GM18519 (cell line): ENCODE results near the gene HLCS.

Experiments used
- ATAC-seq: cut with Tn5 transposase; IDR thresholded peaks from one replicate; pipeline ENCODE4 v1.9.1; 2021; ENCODE audit warnings: mild to moderate bottlenecking, moderate library complexity; ENCODE audit not compliant: unreplicated experiment, low FRiP score

Gene HLCS

GRCh38 chr21:36917471-36918158 lies 48.9 kb downstream of the HLCS start:
- ATAC-seq = no peak

GRCh38 chr21:36916718-36917117 lies 49.8 kb downstream of the HLCS start:
- no peak for ATAC-seq

- ATAC-seq = no peak
These were observed 50.7 kb downstream of the HLCS start for GRCh38 chr21:36915696-36916245.

GRCh38 chr21:36915014-36915695 lies 51.3 kb downstream of the HLCS start:
- no peak for ATAC-seq

- no peak for ATAC-seq
These were observed 52.0 kb downstream of the HLCS start for GRCh38 chr21:36914244-36915013.

GRCh38 chr21:36913247-36914169 lies 53.0 kb downstream of the HLCS start:
- no peak for ATAC-seq

GRCh38 chr21:36910581-36911307 lies 55.7 kb downstream of the HLCS start:
- no peak for ATAC-seq

- ATAC-seq = no peak
These were observed 56.4 kb downstream of the HLCS start for GRCh38 chr21:36909901-36910561.

- ATAC-seq = no peak
These were observed 57.0 kb downstream of the HLCS start for GRCh38 chr21:36909423-36909822.

- no peak for ATAC-seq
These were observed 58.1 kb downstream of the HLCS start for GRCh38 chr21:36908260-36908908.

- ATAC-seq = no peak
These were observed 62.3 kb downstream of the HLCS start for GRCh38 chr21:36904093-36904666.

- no peak for ATAC-seq
These were observed 63.7 kb downstream of the HLCS start for GRCh38 chr21:36902793-36903192.

- no peak for ATAC-seq
These were observed 64.1 kb downstream of the HLCS start for GRCh38 chr21:36902331-36902730.

- no peak for ATAC-seq
These were observed 64.9 kb downstream of the HLCS start for GRCh38 chr21:36901575-36901974.

GRCh38 chr21:36893581-36893980 lies 72.9 kb downstream of the HLCS start:
- ATAC-seq = no peak

GRCh38 chr21:36892201-36892600 lies 74.3 kb downstream of the HLCS start:
- no peak for ATAC-seq

GRCh38 chr21:36891692-36892091 lies 74.8 kb downstream of the HLCS start:
- ATAC-seq = no peak

GRCh38 chr21:36891121-36891520 lies 75.3 kb downstream of the HLCS start:
- ATAC-seq = no peak
